Neuronal stem cell (in vitro differentiated cells): ENCODE data around the gene CHRD.

ENCODE experiments used
- DNase-seq: peaks from one replicate; pipeline ENCODE4 v3.0.0-alpha.2; 2013; ENCODE audit warnings: low spot score
- H2AFZ ChIP-seq: one replicate; pipeline ENCODE4 v1.6.1; 2013; ENCODE audit warnings: mild to moderate bottlenecking, low read length, inconsistent platforms
- H2AK5ac ChIP-seq: 2 replicates; pipeline ENCODE4 v1.6.1; 2013; ENCODE audit warnings: low read depth, mild to moderate bottlenecking, inconsistent platforms, low read length, moderate library complexity, mixed read lengths
- H2BK120ac ChIP-seq: 2 replicates; pipeline ENCODE4 v1.6.1; 2013; ENCODE audit warnings: low read depth, mild to moderate bottlenecking, inconsistent platforms, low read length, moderate library complexity, mixed read lengths
- H2BK12ac ChIP-seq: one replicate; pipeline ENCODE4 v1.6.1; 2013; ENCODE audit warnings: low read length, inconsistent platforms
- H2BK15ac ChIP-seq: 2 replicates; pipeline ENCODE4 v1.6.1; 2013; ENCODE audit warnings: mild to moderate bottlenecking, low read length, inconsistent platforms, mixed read lengths
- H2BK5ac ChIP-seq: one replicate; pipeline ENCODE4 v1.6.1; 2013; ENCODE audit warnings: inconsistent platforms, mild to moderate bottlenecking, low read length, moderate library complexity
- H3K14ac ChIP-seq: one replicate; pipeline ENCODE4 v1.6.1; 2013; ENCODE audit warnings: low read length, inconsistent platforms
- H3K18ac ChIP-seq: 2 replicates; pipeline ENCODE4 v1.6.1; 2013; ENCODE audit warnings: low read length, inconsistent platforms
- H3K23ac ChIP-seq: 2 replicates; pipeline ENCODE4 v1.6.1; 2013; ENCODE audit warnings: low read depth, mild to moderate bottlenecking, mixed read lengths, low read length, inconsistent platforms; ENCODE audit not compliant: poor library complexity
- H3K27ac ChIP-seq: replicated peaks from 3 replicates; pipeline ENCODE4 v1.5.1; 2013; ENCODE audit warnings: low read length, inconsistent platforms
- H3K27me3 ChIP-seq, 3 experiments: 2 replicates each; pipeline ENCODE4 v1.6.1; 2013; ENCODE audit warnings: low read length in 3 of 3, mild to moderate bottlenecking in 2 of 3, inconsistent platforms in 1 of 3, low read depth in 1 of 3, mixed read lengths in 1 of 3, moderate library complexity in 1 of 3; ENCODE audit not compliant: control insufficient read depth in 3 of 3, insufficient read depth in 3 of 3
- H3K36me3 ChIP-seq, 2 donors: replicated peaks in 1 of 2; 2 replicates each; pipeline ENCODE4 v1.6.1; 2013; ENCODE audit warnings: low read length in 2 of 2; ENCODE audit not compliant: control insufficient read depth in 2 of 2, insufficient read depth in 2 of 2
- H3K4ac ChIP-seq: 2 replicates; pipeline ENCODE4 v1.6.1; 2013; ENCODE audit warnings: inconsistent platforms, mild to moderate bottlenecking, low read length, moderate library complexity
- H3K4me1 ChIP-seq, 2 donors: 1 replicate in 1 of 2; 2 replicates in 1 of 2; pipeline ENCODE4 v1.6.1; 2013; ENCODE audit warnings: low read length in 2 of 2, low read depth in 1 of 2; ENCODE audit not compliant: control insufficient read depth in 2 of 2, insufficient read depth in 1 of 2
- H3K4me2 ChIP-seq: one replicate; pipeline ENCODE4 v1.6.1; 2013; ENCODE audit warnings: mild to moderate bottlenecking, low read length, inconsistent platforms; ENCODE audit not compliant: insufficient read depth, poor library complexity, severe bottlenecking
- H3K4me3 ChIP-seq, 2 donors: 2 replicates each; pipeline ENCODE4 v1.5.1; 2013; ENCODE audit warnings: low read length in 2 of 2, mild to moderate bottlenecking in 2 of 2, inconsistent platforms in 1 of 2, moderate library complexity in 1 of 2
- H3K79me1 ChIP-seq: one replicate; pipeline ENCODE4 v1.6.1; 2013; ENCODE audit warnings: low read depth, mild to moderate bottlenecking, inconsistent platforms, low read length, moderate library complexity
- H3K9ac ChIP-seq: one replicate; pipeline ENCODE4 v1.6.1; 2013; ENCODE audit warnings: mild to moderate bottlenecking, low read depth, low read length, inconsistent platforms; ENCODE audit not compliant: poor library complexity
- H3K9me3 ChIP-seq, 2 donors: replicated peaks in 1 of 2; 2 replicates each; pipeline versions ENCODE3 to v1.6.1; 2013; ENCODE audit warnings: low read length in 2 of 2, mild to moderate bottlenecking in 2 of 2, inconsistent platforms in 1 of 2, low read depth in 1 of 2, mixed read lengths in 1 of 2, moderate library complexity in 1 of 2; ENCODE audit not compliant: control insufficient read depth in 2 of 2, insufficient read depth in 1 of 2
- H4K8ac ChIP-seq: one replicate; pipeline ENCODE4 v1.6.1; 2013; ENCODE audit warnings: low read depth, mild to moderate bottlenecking, inconsistent platforms, low read length, moderate library complexity
- H4K91ac ChIP-seq: one replicate; pipeline ENCODE4 v1.6.1; 2013; ENCODE audit warnings: low read length, low read depth, mild to moderate bottlenecking, inconsistent platforms; ENCODE audit not compliant: poor library complexity
- WGBS, 2 donors: extraction: QIAGEN DNeasy Blood & Tissue Kit; methylation state at CpG; one replicate each; pipeline ENCODE4 v1.1.7; 2013; ENCODE audit warnings: missing lambda C conversion rate in 2 of 2, mixed read lengths in 1 of 2; ENCODE audit not compliant: insufficient read length in 2 of 2, insufficient replicate concordance in 1 of 2; ENCODE audit errors: extremely low coverage in 2 of 2; 5-methylcytosine and 5-hydroxymethylcytosine counted together

CHRD gene

GRCh38 chr3:184423561-184423960, 43.7 kb downstream of the CHRD start:
- H3K27me3 ChIP-seq: peaks cover 0 to 6% (median 0%) of the 10 kb centered on the region in 3 experiments
- H3K4me1 ChIP-seq: peaks cover under 1 to 2% of the 10 kb centered on the region in 2 donors
- no peak overlapping the region for H3K14ac ChIP-seq
- no peaks in the 10 kb centered on the region for H3K36me3 ChIP-seq
- no peak overlapping the region for H3K4ac ChIP-seq
- no peak overlapping the region for H2AK5ac ChIP-seq
- H2AFZ ChIP-seq: no peak overlapping the region
- H2BK12ac ChIP-seq: no peak overlapping the region
- H4K91ac ChIP-seq: no peak overlapping the region
- H3K9ac ChIP-seq: no peak overlapping the region
- H3K4me2 ChIP-seq: no peak overlapping the region
- no CpG with 5 or more reads among the region's 3 CpGs for WGBS, 2 donors
- H3K23ac ChIP-seq: no peak overlapping the region
- H2BK15ac ChIP-seq: no peak overlapping the region
- H3K4me3 ChIP-seq: no peak overlapping the region
- H2BK5ac ChIP-seq: no peak overlapping the region
- no peak overlapping the region for H2BK120ac ChIP-seq
- DNase-seq: no peak
- H3K9me3 ChIP-seq: peaks cover 0 to 2% of the 10 kb centered on the region in 2 donors
- no peak overlapping the region for H3K27ac ChIP-seq
- H3K18ac ChIP-seq: no peak overlapping the region
- H3K79me1 ChIP-seq: no peaks in the 10 kb centered on the region
- H4K8ac ChIP-seq: no peak overlapping the region

GRCh38 chr3:184426691-184427141, 46.9 kb downstream of the CHRD start:
- H3K4me1 ChIP-seq: peaks cover 2 to 4% of the 10 kb centered on the region in 2 donors
- DNase-seq: no peak
- H3K4me2 ChIP-seq: no peak overlapping the region
- no peak overlapping the region for H3K4ac ChIP-seq
- peaks cover 0 to 6% (median 0%) of the 10 kb centered on the region in 3 experiments for H3K27me3 ChIP-seq
- no peaks in the 10 kb centered on the region for H3K79me1 ChIP-seq
- H3K9me3 ChIP-seq: peaks cover 0 to 2% of the 10 kb centered on the region in 2 donors
- no peak overlapping the region for H2BK5ac ChIP-seq
- H3K4me3 ChIP-seq: no peak overlapping the region
- no peak overlapping the region for H3K27ac ChIP-seq
- no peak overlapping the region for H3K14ac ChIP-seq
- H2AK5ac ChIP-seq: peak overlapping the region; percentile 33
- no peak overlapping the region for H4K91ac ChIP-seq
- no CpG with 5 or more reads among the region's 12 CpGs for WGBS, 2 donors
- H2AFZ ChIP-seq: no peak overlapping the region
- no peak overlapping the region for H4K8ac ChIP-seq
- no peak overlapping the region for H3K23ac ChIP-seq
- no peaks in the 10 kb centered on the region for H3K36me3 ChIP-seq
- H2BK15ac ChIP-seq: peak overlapping the region; percentile 5
- H2BK12ac ChIP-seq: no peak overlapping the region
- H3K18ac ChIP-seq: no peak overlapping the region
- H2BK120ac ChIP-seq: no peak overlapping the region
- no peak overlapping the region for H3K9ac ChIP-seq

GRCh38 chr3:184428561-184429175, 48.8 kb downstream of the CHRD start:
- Histone ChIP-seq H3K79me1 (no peaks in the 10 kb centered on the region), H2AK5ac (no peak overlapping the region), H3K4me1 (peaks cover 2 to 4% of the 10 kb centered on the region in 2 donors), H3K14ac (no peak overlapping the region), H2BK5ac (no peak overlapping the region), H3K18ac (no peak overlapping the region), H2AFZ (peak overlapping the region; percentile 2), H3K27me3 (peaks cover 0 to 6% (median 0%) of the 10 kb centered on the region in 3 experiments), H3K4me2 (no peak overlapping the region), H4K8ac (no peak overlapping the region), H3K36me3 (no peaks in the 10 kb centered on the region), H4K91ac (no peak overlapping the region), H3K23ac (no peak overlapping the region), H3K9ac (no peak overlapping the region), H3K9me3 (no peaks in the 10 kb centered on the region), H3K4me3 (no peak overlapping the region), H3K4ac (no peak overlapping the region), H3K27ac (no peak overlapping the region), H2BK120ac (no peak overlapping the region), H2BK12ac (no peak overlapping the region), H2BK15ac (no peak overlapping the region)
- DNase-seq: no peak
- no CpG with 5 or more reads among the region's 6 CpGs for WGBS, 2 donors

- Histone ChIP-seq H3K27me3 (peaks cover 0 to 6% (median 0%) of the 10 kb centered on the region in 3 experiments), H3K4ac (no peak overlapping the region), H3K14ac (no peak overlapping the region), H3K4me2 (no peak overlapping the region), H3K36me3 (no peaks in the 10 kb centered on the region), H3K4me3 (no peak overlapping the region), H3K27ac (no peak overlapping the region), H2BK15ac (no peak overlapping the region), H2AFZ (no peak overlapping the region), H3K4me1 (peaks cover 2 to 4% of the 10 kb centered on the region in 2 donors), H2BK120ac (no peak overlapping the region), H3K9me3 (no peaks in the 10 kb centered on the region), H4K8ac (no peak overlapping the region), H3K18ac (no peak overlapping the region), H3K79me1 (no peaks in the 10 kb centered on the region), H4K91ac (no peak overlapping the region), H2AK5ac (no peak overlapping the region), H2BK5ac (no peak overlapping the region), H3K23ac (no peak overlapping the region), H2BK12ac (no peak overlapping the region), H3K9ac (no peak overlapping the region)
- WGBS, 2 donors: no CpG with 5 or more reads among the region's 4 CpGs
- DNase-seq: no peak
Observed at GRCh38 chr3:184429786-184430185, 49.9 kb downstream of the CHRD start.
